ENCODE results near the gene GOLGA5. TPM values are rescaled to one million over a fixed set of nuclear protein-coding genes. Genes with fewer than 3 reads are reported as not detected.

Gene GOLGA5
- total and polyA plus RNA-seq, 7 experiments from 2014 or later: 9.7 to 27.9 (median 23.5) TPM

DNA sequence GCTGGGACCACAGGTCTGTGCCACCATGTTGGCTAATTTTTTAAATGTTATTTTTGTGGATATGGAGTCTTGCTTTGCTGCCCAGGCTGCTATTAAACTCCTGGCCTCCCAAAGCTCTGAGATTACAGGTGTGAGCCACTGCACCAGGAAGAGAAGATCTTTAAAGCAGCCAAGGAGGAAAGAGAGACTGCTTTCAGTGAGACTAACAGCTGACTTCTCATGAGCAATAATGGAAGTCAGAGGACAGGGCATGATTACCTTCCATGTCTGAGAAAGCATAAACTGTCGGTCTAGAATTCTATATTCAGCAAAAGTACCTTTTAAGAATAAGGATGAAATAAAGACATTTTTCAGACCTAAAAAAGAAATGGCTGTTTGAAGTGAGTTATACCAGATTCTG, 71.6 kb downstream of the GOLGA5 start:
- Histone ChIP-seq H3K36me3 (ENCODE audit: control insufficient read depth in 2 of 3, insufficient read depth in 3 of 3, low read length in 3 of 3) (no peaks in the 10 kb centered on the region), H3K27ac (ENCODE audit: low read depth, low read length) (no peak overlapping the region), H3K27me3 (ENCODE audit: control insufficient read depth in 2 of 2, insufficient read depth in 2 of 2, low read length in 2 of 2) (no peaks in the 10 kb centered on the region), H3K9me3 (ENCODE audit: control insufficient read depth in 2 of 3, low read length in 3 of 3) (peaks cover 0 to 8% (median 0%) of the 10 kb centered on the region in 3 experiments), H3K4me1 (ENCODE audit: control insufficient read depth in 2 of 2, insufficient read depth in 2 of 2, low read length in 2 of 2) (no peaks in the 10 kb centered on the region), H3K4me3 (ENCODE audit: low read length) (no peak overlapping the region)
- no peaks in the 10 kb centered on the region for H3K4me1 Mint-ChIP-seq
- H3K36me3 Mint-ChIP-seq: peaks cover 0 to 14% (median 4%) of the 10 kb centered on the region in 5 donors
- POLR2A ChIA-PET: no interaction called here
- H3K4me3 Mint-ChIP-seq: no peak overlapping the region
- H3K27me3 Mint-ChIP-seq: peaks cover 3 to 19% (median 5%) of the 10 kb centered on the region in 5 donors
- DNase-seq: no peak
- no peak for ATAC-seq
- CTCF ChIA-PET: no interaction called here
- peaks cover 0 to 23% (median 5%) of the 10 kb centered on the region in 11 donors for H3K9me3 Mint-ChIP-seq
- intact Hi-C loops (cut with micrococcal nuclease): no loop called here
- H3K27ac Mint-ChIP-seq: no peak overlapping the region

DNA sequence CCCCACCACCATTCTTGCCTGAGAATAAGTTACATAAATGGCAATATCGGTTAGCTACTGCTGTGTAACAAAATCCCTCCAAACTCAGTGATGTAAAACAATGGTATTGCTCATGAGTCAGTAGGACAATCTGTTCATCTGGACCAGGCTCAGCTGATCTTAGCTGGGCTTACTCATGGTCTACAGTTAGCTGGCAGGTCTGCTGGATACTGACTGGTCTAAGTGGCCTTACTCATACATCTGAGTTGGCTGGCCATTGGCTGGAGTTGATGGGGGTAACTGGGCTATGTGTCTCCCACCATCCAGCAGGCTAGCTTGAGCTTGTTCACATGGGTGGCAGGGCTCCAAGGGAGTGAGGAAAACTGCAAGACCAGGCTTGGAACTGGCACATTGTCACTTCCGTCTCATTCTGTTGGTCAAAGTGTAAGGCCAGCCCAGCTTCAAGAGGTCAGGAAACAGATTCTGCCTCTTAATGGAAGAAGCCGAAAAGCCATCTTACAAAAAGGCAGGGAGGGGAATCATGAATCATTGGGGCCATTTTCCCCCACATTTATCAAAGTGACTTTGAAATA, 72.2 kb downstream of the GOLGA5 start:
- Histone ChIP-seq H3K27me3 (ENCODE audit: control insufficient read depth in 2 of 2, insufficient read depth in 2 of 2, low read length in 2 of 2) (no peaks in the 10 kb centered on the region), H3K27ac (ENCODE audit: low read depth, low read length) (no peak overlapping the region), H3K4me1 (ENCODE audit: control insufficient read depth in 2 of 2, insufficient read depth in 2 of 2, low read length in 2 of 2) (no peaks in the 10 kb centered on the region), H3K9me3 (ENCODE audit: control insufficient read depth in 2 of 3, low read length in 3 of 3) (peaks cover 0 to 8% (median 0%) of the 10 kb centered on the region in 3 experiments), H3K36me3 (ENCODE audit: control insufficient read depth in 2 of 3, insufficient read depth in 3 of 3, low read length in 3 of 3) (no peaks in the 10 kb centered on the region), H3K4me3 (ENCODE audit: low read length) (no peak overlapping the region)
- intact Hi-C loops (cut with micrococcal nuclease): no loop called here
- POLR2A ChIA-PET: no interaction called here
- Mint-ChIP-seq H3K27me3 (peaks cover 3 to 19% (median 5%) of the 10 kb centered on the region in 5 donors), H3K4me1 (no peaks in the 10 kb centered on the region), H3K4me3 (no peak overlapping the region), H3K9me3 (peaks cover 0 to 23% (median 5%) of the 10 kb centered on the region in 11 donors), H3K27ac (no peak overlapping the region), H3K36me3 (peaks cover 0 to 14% (median 4%) of the 10 kb centered on the region in 5 donors)
- CTCF ChIA-PET: no interaction called here
- DNase-seq (no peak), ATAC-seq (no peak)

DNA sequence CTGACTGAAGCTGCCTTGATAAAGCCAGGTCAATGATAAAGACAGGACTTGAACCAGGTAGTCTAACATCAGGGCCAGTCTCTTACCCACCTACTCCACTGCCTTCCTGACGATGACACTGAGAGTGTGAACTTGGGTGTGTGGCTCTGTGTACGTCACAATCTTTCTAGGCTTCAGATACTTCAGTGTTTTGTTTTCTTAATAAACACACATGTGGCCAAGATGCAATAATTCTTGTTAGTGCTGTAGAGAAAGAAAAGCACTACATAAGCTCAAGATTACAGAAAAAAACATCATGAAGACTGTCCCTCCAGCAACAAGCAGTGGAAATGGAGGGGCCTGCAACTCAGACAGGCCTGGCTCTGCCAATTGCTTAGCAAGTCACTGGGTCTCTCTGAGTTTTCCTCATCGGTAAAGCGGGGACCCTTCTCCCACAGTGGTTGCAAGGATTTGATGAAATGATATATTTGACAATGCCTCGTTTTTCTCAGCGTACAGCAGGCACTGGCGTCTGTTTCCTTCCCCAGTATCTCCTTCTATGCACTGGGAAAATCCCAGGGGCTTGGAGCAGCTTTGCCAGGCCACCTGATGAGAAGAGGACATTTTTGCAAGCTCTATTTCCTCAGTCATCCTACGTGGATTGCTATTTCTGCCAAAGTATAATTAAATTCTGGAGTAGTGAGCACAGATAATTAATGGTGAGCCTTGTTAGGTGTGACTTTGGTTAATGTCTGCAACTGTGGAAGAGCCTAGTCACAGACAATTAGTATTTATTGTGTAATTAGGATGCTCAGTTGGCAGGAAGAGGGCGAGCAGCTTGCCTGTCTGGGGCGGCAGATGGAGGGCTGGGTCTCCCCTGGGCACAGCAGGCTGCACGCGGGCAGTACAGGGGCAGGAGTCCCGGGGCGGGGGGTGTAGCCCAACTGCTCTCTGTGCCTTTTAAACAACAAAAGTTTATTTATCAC, 73.1 kb downstream of the GOLGA5 start:
- H3K36me3 ChIP-seq (ENCODE audit: control insufficient read depth in 2 of 3, insufficient read depth in 3 of 3, low read length in 3 of 3): no peaks in the 10 kb centered on the region
- no peak for DNase-seq
- peaks cover 3 to 19% (median 5%) of the 10 kb centered on the region in 5 donors for H3K27me3 Mint-ChIP-seq
- intact Hi-C loops (cut with micrococcal nuclease): no loop called here
- H3K9me3 ChIP-seq (ENCODE audit: control insufficient read depth in 2 of 3, low read length in 3 of 3): peaks cover 0 to 8% (median 0%) of the 10 kb centered on the region in 3 experiments
- H3K27ac ChIP-seq (ENCODE audit: low read depth, low read length): no peak overlapping the region
- H3K4me3 Mint-ChIP-seq: no peak overlapping the region
- ATAC-seq: no peak
- no peak overlapping the region for H3K27ac Mint-ChIP-seq
- no peaks in the 10 kb centered on the region for H3K4me1 Mint-ChIP-seq
- ChIA-PET CTCF (no interaction called here), POLR2A (interaction anchor here (0.5 kb wide), 1 partner anchor 18 kb away, joined by 3 read pairs; no protein-coding TSS in a partner anchor)
- H3K4me1 ChIP-seq (ENCODE audit: control insufficient read depth in 2 of 2, insufficient read depth in 2 of 2, low read length in 2 of 2): no peaks in the 10 kb centered on the region
- H3K4me3 ChIP-seq (ENCODE audit: low read length): no peak overlapping the region
- no peaks in the 10 kb centered on the region for H3K27me3 ChIP-seq (ENCODE audit: control insufficient read depth in 2 of 2, insufficient read depth in 2 of 2, low read length in 2 of 2)
- H3K9me3 Mint-ChIP-seq: peaks cover 0 to 23% (median 5%) of the 10 kb centered on the region in 11 donors
- H3K36me3 Mint-ChIP-seq: peaks cover 0 to 14% (median 4%) of the 10 kb centered on the region in 5 donors

DNA sequence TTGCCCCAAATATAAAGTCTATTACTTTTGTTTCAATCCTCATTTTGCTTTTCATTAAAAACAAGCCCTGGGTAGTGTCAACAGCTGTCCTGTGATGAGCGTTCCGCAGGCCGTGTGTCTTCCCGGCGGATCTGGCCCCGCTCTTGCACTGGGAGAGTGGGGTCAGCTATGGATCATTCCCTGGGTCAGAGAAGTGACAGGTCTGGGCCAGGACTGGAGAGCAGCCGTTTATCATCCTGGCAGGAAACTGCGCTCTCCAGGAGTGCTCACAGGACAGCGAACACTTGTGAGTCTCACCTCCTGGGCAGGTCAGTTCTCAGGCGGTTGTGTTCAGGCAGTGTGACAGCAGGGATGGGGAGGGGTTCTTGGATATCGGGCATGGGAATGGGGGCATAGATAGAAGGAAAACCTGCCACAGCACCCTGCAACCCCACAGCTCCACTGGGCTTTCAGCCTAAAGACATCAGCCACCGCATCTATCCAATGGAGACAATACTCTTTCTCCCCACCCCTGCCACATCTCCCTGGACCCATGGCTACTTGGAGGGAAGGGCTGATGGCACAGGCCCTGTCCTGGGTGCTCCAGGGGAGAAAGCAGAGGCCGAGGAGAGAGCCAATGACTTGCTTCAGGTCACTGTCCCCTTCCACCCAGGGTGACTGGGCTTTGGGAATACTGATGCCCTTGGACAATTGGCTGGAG, 81.0 kb downstream of the GOLGA5 start:
- no peak overlapping the region for H3K4me3 Mint-ChIP-seq
- H3K27ac Mint-ChIP-seq: no peak overlapping the region
- Histone ChIP-seq H3K4me3 (ENCODE audit: low read length) (no peak overlapping the region), H3K27ac (ENCODE audit: low read depth, low read length) (no peak overlapping the region), H3K36me3 (ENCODE audit: control insufficient read depth in 2 of 3, insufficient read depth in 3 of 3, low read length in 3 of 3) (no peaks in the 10 kb centered on the region), H3K4me1 (ENCODE audit: control insufficient read depth in 2 of 2, insufficient read depth in 2 of 2, low read length in 2 of 2) (no peaks in the 10 kb centered on the region), H3K9me3 (ENCODE audit: control insufficient read depth in 2 of 3, low read length in 3 of 3) (no peaks in the 10 kb centered on the region), H3K27me3 (ENCODE audit: control insufficient read depth in 2 of 2, insufficient read depth in 2 of 2, low read length in 2 of 2) (no peaks in the 10 kb centered on the region)
- intact Hi-C loops (cut with micrococcal nuclease): no loop called here
- ChIA-PET POLR2A (no interaction called here), CTCF (no interaction called here)
- H3K27me3 Mint-ChIP-seq: peaks cover 12 to 40% (median 16%) of the 10 kb centered on the region in 5 donors
- no peaks in the 10 kb centered on the region for H3K36me3 Mint-ChIP-seq
- DNase-seq: no peak
- no peaks in the 10 kb centered on the region for H3K9me3 Mint-ChIP-seq
- H3K4me1 Mint-ChIP-seq: no peaks in the 10 kb centered on the region
- ATAC-seq: no peak

DNA sequence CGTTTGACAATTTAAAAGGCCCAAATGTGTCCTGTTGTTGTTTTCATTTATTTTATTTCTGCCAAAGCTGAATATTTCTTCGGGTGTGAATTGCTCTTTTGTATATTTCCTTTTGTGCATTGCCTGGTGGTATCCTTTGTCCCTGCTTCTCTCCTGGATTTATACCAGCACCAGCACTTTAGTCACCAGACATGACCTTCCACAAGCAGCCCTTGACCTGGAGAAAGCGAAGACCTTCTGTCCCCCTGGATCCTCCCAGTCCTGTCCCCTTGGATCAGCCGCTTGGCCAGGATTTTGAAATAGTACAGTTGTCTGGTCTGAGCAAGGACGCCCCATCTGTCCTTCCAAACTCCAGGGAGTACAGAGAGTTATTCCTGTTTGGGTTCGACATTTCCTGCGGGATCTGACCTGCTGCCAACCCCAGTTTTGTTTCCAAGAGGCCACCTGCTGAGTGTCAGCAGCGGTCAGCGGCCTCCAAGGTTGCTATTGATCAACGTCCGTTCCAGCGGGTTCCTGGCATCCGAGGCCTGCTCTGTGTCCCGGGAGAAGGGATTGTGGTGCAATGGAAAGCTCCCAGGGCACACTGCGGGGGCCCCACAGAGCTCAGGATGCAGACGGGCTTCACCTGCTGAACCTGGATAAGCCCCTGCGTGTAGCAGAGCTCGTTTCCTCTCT, 83.8 kb downstream of the GOLGA5 start:
- ChIA-PET POLR2A (no interaction called here), CTCF (no interaction called here)
- Mint-ChIP-seq H3K4me1 (no peaks in the 10 kb centered on the region), H3K36me3 (no peaks in the 10 kb centered on the region), H3K4me3 (no peak overlapping the region), H3K27ac (no peak overlapping the region), H3K9me3 (no peaks in the 10 kb centered on the region), H3K27me3 (peaks cover 21 to 55% (median 27%) of the 10 kb centered on the region in 5 donors)
- no peak for ATAC-seq
- H3K4me1 ChIP-seq (ENCODE audit: control insufficient read depth in 2 of 2, insufficient read depth in 2 of 2, low read length in 2 of 2): no peaks in the 10 kb centered on the region
- no peak for DNase-seq
- intact Hi-C loops (cut with micrococcal nuclease): no loop called here
- H3K4me3 ChIP-seq (ENCODE audit: low read length): no peak overlapping the region
- H3K27ac ChIP-seq (ENCODE audit: low read depth, low read length): no peak overlapping the region
- no peaks in the 10 kb centered on the region for H3K27me3 ChIP-seq (ENCODE audit: control insufficient read depth in 2 of 2, insufficient read depth in 2 of 2, low read length in 2 of 2)
- H3K9me3 ChIP-seq (ENCODE audit: control insufficient read depth in 2 of 3, low read length in 3 of 3): no peaks in the 10 kb centered on the region
- no peaks in the 10 kb centered on the region for H3K36me3 ChIP-seq (ENCODE audit: control insufficient read depth in 2 of 3, insufficient read depth in 3 of 3, low read length in 3 of 3)

DNA sequence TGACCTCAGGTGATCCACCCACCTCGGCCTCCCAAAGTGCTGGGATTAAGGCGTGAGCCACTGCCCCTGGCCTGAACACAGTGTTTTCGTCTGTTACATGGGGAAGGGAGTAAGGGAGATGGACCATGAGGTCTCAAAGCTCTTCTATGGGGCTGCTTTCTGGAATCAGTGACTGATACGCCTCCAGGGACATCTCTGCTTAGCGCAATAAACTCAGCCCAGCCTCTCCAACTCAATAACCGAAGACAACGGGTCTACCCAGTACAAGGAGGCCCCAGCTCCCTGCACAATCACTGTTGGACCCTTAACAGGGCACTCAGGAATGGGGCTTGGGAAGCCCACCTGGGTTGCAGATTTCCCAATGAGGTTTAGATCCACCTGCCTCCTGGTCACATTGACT, 86.2 kb downstream of the GOLGA5 start:
- CTCF ChIA-PET: no interaction called here
- POLR2A ChIA-PET: no interaction called here
- H3K36me3 ChIP-seq (ENCODE audit: control insufficient read depth in 2 of 3, insufficient read depth in 3 of 3, low read length in 3 of 3): no peaks in the 10 kb centered on the region
- H3K9me3 ChIP-seq (ENCODE audit: control insufficient read depth in 2 of 3, low read length in 3 of 3): no peaks in the 10 kb centered on the region
- no peaks in the 10 kb centered on the region for H3K36me3 Mint-ChIP-seq
- no peak for DNase-seq
- H3K4me1 ChIP-seq (ENCODE audit: control insufficient read depth in 2 of 2, insufficient read depth in 2 of 2, low read length in 2 of 2): no peaks in the 10 kb centered on the region
- peaks cover 26 to 54% (median 34%) of the 10 kb centered on the region in 5 donors for H3K27me3 Mint-ChIP-seq
- H3K4me3 ChIP-seq (ENCODE audit: low read length): no peak overlapping the region
- peaks cover 0 to 4% (median 0%) of the 10 kb centered on the region in 7 donors for H3K4me1 Mint-ChIP-seq
- intact Hi-C loops (cut with micrococcal nuclease): no loop called here
- no peak overlapping the region for H3K27ac Mint-ChIP-seq
- no peak overlapping the region for H3K4me3 Mint-ChIP-seq
- H3K27me3 ChIP-seq (ENCODE audit: control insufficient read depth in 2 of 2, insufficient read depth in 2 of 2, low read length in 2 of 2): no peaks in the 10 kb centered on the region
- no peak for ATAC-seq
- H3K27ac ChIP-seq (ENCODE audit: low read depth, low read length): no peak overlapping the region
- peaks cover 0 to 2% (median 0%) of the 10 kb centered on the region in 11 donors for H3K9me3 Mint-ChIP-seq
